Stimulated activated CD8-positive, alpha-beta memory T cell treated with anti-CD3 and anti-CD28 coated beads, Interleukin-7, amount 100 ng/mL, for 1 hour (primary cell): ENCODE measurements around the gene LRFN3.
"Not testable (repeated sequence)": the region's sequence is repeated elsewhere in the genome, so short reads cannot be mapped to it uniquely, and the experiment has no call there.

Source experiments
- DNase-seq, 2 donors: peaks; one replicate each; pipeline ENCODE4 v3.0.0-alpha.2; 2020; ENCODE audit warnings: low read depth in 2 of 2

LRFN3 gene

GRCh38 chr19:35975608-35976214 lies 39.5 kb downstream of the LRFN3 start:
- DNase-seq: no peak

GRCh38 chr19:35977446-35978222 lies 41.5 kb downstream of the LRFN3 start:
- DNase-seq: no peak

- DNase-seq: no peak
Observed at GRCh38 chr19:35978271-35978670, 42.1 kb downstream of the LRFN3 start.

GRCh38 chr19:35978832-35979365 lies 42.7 kb downstream of the LRFN3 start:
- DNase-seq: no peak

GRCh38 chr19:35980997-35981396 lies 44.8 kb downstream of the LRFN3 start:
- not testable (repeated sequence) for DNase-seq

GRCh38 chr19:35983177-35983576 lies 47.0 kb downstream of the LRFN3 start:
- no peak for DNase-seq

GRCh38 chr19:35986111-35986510 lies 49.9 kb downstream of the LRFN3 start:
- no peak for DNase-seq

GRCh38 chr19:35986664-35987570 lies 50.7 kb downstream of the LRFN3 start:
- DNase-seq: no peak

- no peak for DNase-seq
Observed at GRCh38 chr19:35987571-35987896, 51.4 kb downstream of the LRFN3 start.

- DNase-seq: no peak
Observed at GRCh38 chr19:35988824-35989223, 52.6 kb downstream of the LRFN3 start.

GRCh38 chr19:35990156-35990555 lies 54.0 kb downstream of the LRFN3 start:
- DNase-seq: no peak

GRCh38 chr19:35990771-35991730 lies 54.9 kb downstream of the LRFN3 start:
- DNase-seq: no peak

GRCh38 chr19:35991731-35992450 lies 55.7 kb downstream of the LRFN3 start:
- DNase-seq: no peak

- DNase-seq: no peak
Observed at GRCh38 chr19:35992907-35993765, 57.0 kb downstream of the LRFN3 start.

GRCh38 chr19:35993923-35994598 lies 57.9 kb downstream of the LRFN3 start:
- no peak for DNase-seq
